Central memory CD8-positive, alpha-beta T cell (primary cell): Measurements from ENCODE around the gene MDC1.
"Not testable (repeated sequence)": the region's sequence is repeated elsewhere in the genome, so short reads cannot be mapped to it uniquely, and the experiment has no call there.

Experiments used
- ATAC-seq: fragments of 150-1000 bp; cut with Tn5 transposase; replicated peaks from 2 replicates; pipeline ENCODE4 v1.10.0; 2022; ENCODE audit warnings: mild to moderate bottlenecking, moderate FRiP score, moderate number of reproducible peaks; ENCODE audit not compliant: poor library complexity, severe bottlenecking; ENCODE audit errors: extremely low read depth
- DNase-seq, 2 donors: peaks; one replicate each; pipeline ENCODE4 v3.0.0; 2021; ENCODE audit warnings: low spot score in 2 of 2
- H3K27ac Mint-ChIP-seq: one replicate; pipeline ENCODE4 v1.8.0; 2022; ENCODE audit warnings: low read depth, mild to moderate bottlenecking, moderate library complexity, mixed read lengths
- H3K27me3 Mint-ChIP-seq: one replicate; pipeline ENCODE4 v1.8.0; 2022; ENCODE audit warnings: mixed read lengths
- H3K36me3 Mint-ChIP-seq: one replicate; pipeline ENCODE4 v1.8.0; 2022; ENCODE audit warnings: mild to moderate bottlenecking, moderate library complexity, mixed read lengths; ENCODE audit not compliant: insufficient read depth
- H3K4me1 Mint-ChIP-seq: one replicate; pipeline ENCODE4 v1.8.0; 2022; ENCODE audit warnings: mixed read lengths
- H3K4me3 Mint-ChIP-seq: one replicate; pipeline ENCODE4 v1.8.0; 2022; ENCODE audit warnings: mild to moderate bottlenecking, moderate library complexity, mixed read lengths
- H3K9me3 Mint-ChIP-seq: one replicate; pipeline ENCODE4 v1.8.0; 2022; ENCODE audit warnings: mixed read lengths

MDC1 gene

GRCh38 chr6:30719791-30720737, 3.0 kb upstream of the MDC1 start, which contains the start of gene TUBB:
TUBB (plus strand) TSS chr6:30720352; CDS start chr6:30720507, 155 bp downstream.
- peak within 1 kb of the TSS; percentile 87 for H3K27ac Mint-ChIP-seq
- peak within 1 kb of the TSS; percentile 94 for H3K4me3 Mint-ChIP-seq
- DNase-seq (peak; percentile 82 to 90), ATAC-seq (peak; percentile 61)
- H3K4me1 Mint-ChIP-seq: peaks cover 64% of the 10 kb centered on the region
- H3K36me3 Mint-ChIP-seq: peaks cover 55% of the 10 kb centered on the region
- H3K9me3 Mint-ChIP-seq: no peaks in the 10 kb centered on the region
- no peaks in the 10 kb centered on the region for H3K27me3 Mint-ChIP-seq

- DNase-seq: no peak
Measured at GRCh38 chr6:30719356-30719755, 2.3 kb upstream of the MDC1 start.

GRCh38 chr6:30717845-30718720, 1.0 kb upstream of the MDC1 start:
- peaks cover 40% of the 10 kb centered on the region for H3K36me3 Mint-ChIP-seq
- peak overlapping the region; percentile 99 for H3K27ac Mint-ChIP-seq
- H3K4me3 Mint-ChIP-seq: peak overlapping the region; percentile 86
- H3K4me1 Mint-ChIP-seq: peaks cover 51% of the 10 kb centered on the region
- H3K9me3 Mint-ChIP-seq, DNase-seq, H3K27me3 Mint-ChIP-seq, ATAC-seq: not testable (repeated sequence)

More at GRCh38 chr6:30719356-30719755, 2.3 kb upstream of the MDC1 start:
- Mint-ChIP-seq H3K27me3 (no peaks in the 10 kb centered on the region), H3K27ac (peak overlapping the region; percentile 87), H3K4me1 (peaks cover 57% of the 10 kb centered on the region), H3K4me3 (peak overlapping the region; percentile 94), H3K9me3 (no peaks in the 10 kb centered on the region), H3K36me3 (peaks cover 48% of the 10 kb centered on the region)
- ATAC-seq: no peak

- H3K9me3 Mint-ChIP-seq: no peaks in the 10 kb centered on the region
Measured at GRCh38 chr6:30716879-30717128, 277 bp downstream of the MDC1 start.

GRCh38 chr6:30714263-30714662, 2.8 kb downstream of the MDC1 start:
- H3K36me3 Mint-ChIP-seq: peaks cover 23% of the 10 kb centered on the region
- H3K9me3 Mint-ChIP-seq: no peaks in the 10 kb centered on the region

More at GRCh38 chr6:30716879-30717128, 277 bp downstream of the MDC1 start:
- no peak for DNase-seq
- no peak for ATAC-seq
- Mint-ChIP-seq H3K27ac (peak overlapping the region; percentile 99), H3K4me1 (peaks cover 53% of the 10 kb centered on the region), H3K4me3 (peak overlapping the region; percentile 86), H3K27me3 (no peaks in the 10 kb centered on the region), H3K36me3 (peaks cover 29% of the 10 kb centered on the region)

GRCh38 chr6:30712441-30712945, 4.6 kb downstream of the MDC1 start:
- DNase-seq (no peak), ATAC-seq (no peak)
- H3K9me3 Mint-ChIP-seq: no peaks in the 10 kb centered on the region
- peak overlapping the region; percentile 25 for H3K4me3 Mint-ChIP-seq
- H3K36me3 Mint-ChIP-seq: peaks cover 25% of the 10 kb centered on the region
- H3K4me1 Mint-ChIP-seq: peaks cover 41% of the 10 kb centered on the region
- H3K27me3 Mint-ChIP-seq: no peaks in the 10 kb centered on the region
- H3K27ac Mint-ChIP-seq: peak overlapping the region; percentile 76

More at GRCh38 chr6:30714263-30714662, 2.8 kb downstream of the MDC1 start:
- DNase-seq (no peak), ATAC-seq (no peak)
- Mint-ChIP-seq H3K27me3 (no peaks in the 10 kb centered on the region), H3K27ac (no peak overlapping the region), H3K4me3 (no peak overlapping the region), H3K4me1 (peaks cover 44% of the 10 kb centered on the region)

- Mint-ChIP-seq H3K27me3 (no peaks in the 10 kb centered on the region), H3K27ac (peak overlapping the region; percentile 76), H3K4me3 (peak overlapping the region; percentile 25), H3K36me3 (peaks cover 24% of the 10 kb centered on the region), H3K4me1 (peaks cover 35% of the 10 kb centered on the region), H3K9me3 (no peaks in the 10 kb centered on the region)
- DNase-seq (no peak), ATAC-seq (no peak)
Measured at GRCh38 chr6:30711758-30712380, 5.2 kb downstream of the MDC1 start.

- H3K27ac Mint-ChIP-seq: no peak overlapping the region
- no peak for DNase-seq
- no peaks in the 10 kb centered on the region for H3K27me3 Mint-ChIP-seq
- no peak for ATAC-seq
- peaks cover 22% of the 10 kb centered on the region for H3K4me1 Mint-ChIP-seq
- no peak overlapping the region for H3K4me3 Mint-ChIP-seq
- peaks cover 30% of the 10 kb centered on the region for H3K36me3 Mint-ChIP-seq
- H3K9me3 Mint-ChIP-seq: no peaks in the 10 kb centered on the region
Measured at GRCh38 chr6:30709101-30709868, 7.8 kb downstream of the MDC1 start.

- DNase-seq: no peak
- H3K4me1 Mint-ChIP-seq: peaks cover 9% of the 10 kb centered on the region
- H3K9me3 Mint-ChIP-seq: no peaks in the 10 kb centered on the region
- ATAC-seq: no peak
- H3K27me3 Mint-ChIP-seq: no peaks in the 10 kb centered on the region
- H3K27ac Mint-ChIP-seq: peak overlapping the region; percentile 13
- no peak overlapping the region for H3K4me3 Mint-ChIP-seq
- peaks cover 31% of the 10 kb centered on the region for H3K36me3 Mint-ChIP-seq
Measured at GRCh38 chr6:30707281-30707850, 9.7 kb downstream of the MDC1 start.

- no peaks in the 10 kb centered on the region for H3K9me3 Mint-ChIP-seq
- no peaks in the 10 kb centered on the region for H3K27me3 Mint-ChIP-seq
- peaks cover 31% of the 10 kb centered on the region for H3K36me3 Mint-ChIP-seq
- H3K4me3 Mint-ChIP-seq: no peak overlapping the region
- no peaks in the 10 kb centered on the region for H3K4me1 Mint-ChIP-seq
- no peak overlapping the region for H3K27ac Mint-ChIP-seq
- ATAC-seq (no peak), DNase-seq (no peak)
Measured at GRCh38 chr6:30705620-30706019, 11.5 kb downstream of the MDC1 start.

GRCh38 chr6:30703821-30704220, 13.3 kb downstream of the MDC1 start:
- ATAC-seq: no peak
- Mint-ChIP-seq H3K4me1 (no peaks in the 10 kb centered on the region), H3K9me3 (no peaks in the 10 kb centered on the region), H3K36me3 (peaks cover 31% of the 10 kb centered on the region), H3K4me3 (no peak overlapping the region), H3K27me3 (no peaks in the 10 kb centered on the region), H3K27ac (no peak overlapping the region)
- DNase-seq: no peak
